Measurements from ENCODE around the gene ABCC1.

GRCh38 chr16:16150878-16151152, 201.4 kb downstream of the ABCC1 start:
- TF ChIP-seq CTCF (IDR thresholded peaks at IDR 0.05) (no peak), POLR2A (IDR thresholded peaks at IDR 0.05) (no peak)

Data from Peyer's patch (tissue), 4 donors.